HEK293T (cell line): ENCODE data around the gene CES2.

ENCODE experiments used
- CTCF ChIA-PET: fragments of 350-600 bp; formaldehyde crosslinking; extraction: SDS; loops from one replicate; lab custom pipeline; 2021; ENCODE audit warnings: antibody characterized with exemption, inconsistent platforms; lab: Yijun Ruan, JAX
- POLR2A ChIA-PET: fragments of 350-600 bp; formaldehyde crosslinking; extraction: SDS; loops from one replicate; lab custom pipeline; 2020; ENCODE audit warnings: antibody characterized with exemption, inconsistent platforms; lab: Yijun Ruan, JAX
- DNase-seq: peaks from one replicate; pipeline ENCODE4 v3.0.0; 2012; ENCODE audit warnings: mixed read lengths; ENCODE audit errors: extremely low spot score
- ARNT ChIP-seq: fragments of 450-650 bp; IDR thresholded peaks from 2 replicates; pipeline ENCODE4 v1.6.1; 2017; ENCODE audit warnings: mild to moderate bottlenecking
- BHLHE40 ChIP-seq: fragments of 450-650 bp; IDR thresholded peaks from 2 replicates; pipeline ENCODE4 v1.6.1; 2016; ENCODE audit warnings: mild to moderate bottlenecking, moderate library complexity, borderline replicate concordance
- CTBP1 ChIP-seq: fragments of 450-650 bp; IDR thresholded peaks from 2 replicates; pipeline ENCODE4 v1.6.1; 2016; ENCODE audit warnings: borderline replicate concordance
- ELF4 ChIP-seq: fragments of 450-650 bp; IDR thresholded peaks from 2 replicates; pipeline ENCODE4 v1.6.1; 2017; ENCODE audit warnings: antibody characterized with exemption
- FOXA1 ChIP-seq: fragments of 450-650 bp; IDR thresholded peaks from 2 replicates; pipeline ENCODE4 v1.6.1; 2016; ENCODE audit warnings: mild to moderate bottlenecking
- FOXK2 ChIP-seq: fragments of 450-650 bp; IDR thresholded peaks from 2 replicates; pipeline ENCODE4 v1.6.1; 2016; ENCODE audit warnings: mild to moderate bottlenecking
- FOXM1 ChIP-seq: fragments of 450-650 bp; IDR thresholded peaks from 2 replicates; pipeline ENCODE4 v1.6.1; 2017; ENCODE audit warnings: mild to moderate bottlenecking, borderline replicate concordance
- HDGF ChIP-seq: fragments of 450-650 bp; IDR thresholded peaks from 2 replicates; pipeline ENCODE4 v1.6.1; 2017; ENCODE audit warnings: antibody characterized with exemption, borderline replicate concordance
- L3MBTL2 ChIP-seq: fragments of 450-650 bp; conservative IDR thresholded peaks from 2 replicates; pipeline ENCODE4 v1.6.1; 2016; ENCODE audit warnings: mild to moderate bottlenecking
- LEF1 ChIP-seq: fragments of 450-650 bp; IDR thresholded peaks from 2 replicates; pipeline ENCODE4 v1.6.1; 2017; ENCODE audit warnings: mild to moderate bottlenecking, borderline replicate concordance
- NFRKB ChIP-seq: fragments of 450-650 bp; IDR thresholded peaks from 2 replicates; pipeline ENCODE4 v1.6.1; 2016; ENCODE audit warnings: mild to moderate bottlenecking, moderate library complexity
- PKNOX1 ChIP-seq: fragments of 450-650 bp; IDR thresholded peaks from 2 replicates; pipeline ENCODE4 v1.6.1; 2016
- SP1 ChIP-seq: fragments of 450-650 bp; IDR thresholded peaks from 2 replicates; pipeline ENCODE4 v1.6.1; 2017
- SUZ12 ChIP-seq: fragments of 450-650 bp; IDR thresholded peaks from 2 replicates; pipeline ENCODE4 v1.6.1; 2016; ENCODE audit warnings: mild to moderate bottlenecking
- TARDBP ChIP-seq: fragments of 450-650 bp; IDR thresholded peaks from 2 replicates; pipeline ENCODE4 v1.6.1; 2016
- ZNF384 ChIP-seq: fragments of 450-650 bp; IDR thresholded peaks from 2 replicates; pipeline ENCODE4 v1.6.1; 2016

Gene CES2

GRCh38 chr16:66914541-66914940 is 20.8 kb upstream of the CES2 start:
- DNase-seq = no peak
- POLR2A ChIA-PET = no interaction called here
- CTCF ChIA-PET = interaction anchor here (1.0 kb wide), 1 partner anchor 256 kb away, joined by 3 read pairs; the partner anchor contains the start of gene NOL3
- TF ChIP-seq BHLHE40 = no peak
- TF ChIP-seq NFRKB = no peak

- no peak for DNase-seq
- ChIA-PET POLR2A (no interaction called here), CTCF (interaction anchor here (1.0 kb wide), 1 partner anchor 255 kb away, joined by 3 read pairs; the partner anchor contains the start of gene NOL3)
- TF ChIP-seq FOXA1 = no peak
- no peak for TF ChIP-seq CTBP1
- no peak for TF ChIP-seq FOXM1
- TF ChIP-seq LEF1 = no peak
- no peak for TF ChIP-seq ARNT
- no peak for TF ChIP-seq SUZ12
These were observed 20.3 kb upstream of the CES2 start for GRCh38 chr16:66915041-66915440.

- DNase-seq = no peak
- TF ChIP-seq L3MBTL2 = no peak
- TF ChIP-seq ARNT = no peak
- TF ChIP-seq BHLHE40 = no peak
- no peak for TF ChIP-seq CTBP1
- no peak for TF ChIP-seq FOXM1
- TF ChIP-seq SUZ12 = no peak
- no peak for TF ChIP-seq ZNF384
- TF ChIP-seq FOXA1 = no peak
- no peak for TF ChIP-seq PKNOX1
- no peak for TF ChIP-seq LEF1
- no peak for TF ChIP-seq HDGF
- TF ChIP-seq NFRKB = no peak
- no peak for TF ChIP-seq SP1
- ChIA-PET CTCF (no interaction called here), POLR2A (no interaction called here)
These were observed 18.8 kb upstream of the CES2 start for GRCh38 chr16:66916518-66916917.

GRCh38 chr16:66917741-66918140 is 17.6 kb upstream of the CES2 start:
- ChIA-PET CTCF (interaction anchor here (1.1 to 1.7 kb wide), 3 partner anchors 8 to 45 kb away, joined by 4 to 12 read pairs (median 5); no protein-coding TSS in a partner anchor), POLR2A (no interaction called here)
- TF ChIP-seq SUZ12 = no peak
- TF ChIP-seq BHLHE40 = no peak
- TF ChIP-seq ELF4 = no peak
- no peak for TF ChIP-seq FOXK2
- TF ChIP-seq CTBP1 = no peak
- TF ChIP-seq FOXM1 = no peak
- TF ChIP-seq NFRKB = no peak
- TF ChIP-seq ARNT = no peak
- no peak for TF ChIP-seq ZNF384
- TF ChIP-seq HDGF = no peak
- TF ChIP-seq L3MBTL2 = no peak
- TF ChIP-seq TARDBP = no peak
- TF ChIP-seq FOXA1 = no peak
- no peak for TF ChIP-seq LEF1
- no peak for DNase-seq

- DNase-seq = no peak
- POLR2A ChIA-PET = interaction anchor here (0.6 to 1.5 kb wide), 2 partner anchors 15 to 18 kb away, joined by 3 to 4 read pairs; no protein-coding TSS in a partner anchor
- CTCF ChIA-PET = interaction anchor here (1.1 to 1.7 kb wide), 3 partner anchors 8 to 46 kb away, joined by 4 to 12 read pairs (median 5); no protein-coding TSS in a partner anchor
- TF ChIP-seq ELF4 (no peak), FOXA1 (no peak), ARNT (no peak), BHLHE40 (no peak), LEF1 (no peak), FOXM1 (no peak), HDGF (no peak), PKNOX1 (no peak), SUZ12 (no peak), CTBP1 (no peak)
These were observed 17.0 kb upstream of the CES2 start for GRCh38 chr16:66918355-66918754.

- TF ChIP-seq PKNOX1 = no peak
- TF ChIP-seq L3MBTL2 = no peak
- no peak for TF ChIP-seq FOXK2
- TF ChIP-seq ARNT = no peak
- TF ChIP-seq NFRKB = no peak
- no peak for TF ChIP-seq BHLHE40
- TF ChIP-seq SP1 = no peak
- TF ChIP-seq FOXA1 = no peak
- TF ChIP-seq SUZ12 = no peak
- no peak for TF ChIP-seq FOXM1
- no peak for TF ChIP-seq ELF4
- no peak for TF ChIP-seq LEF1
- no peak for TF ChIP-seq TARDBP
- no peak for TF ChIP-seq HDGF
- POLR2A ChIA-PET = interaction anchor here (0.6 to 1.5 kb wide), 3 partner anchors 8 to 19 kb away, joined by 3 to 4 read pairs (median 4); no protein-coding TSS in a partner anchor
- DNase-seq = no peak
- CTCF ChIA-PET = interaction anchor here (0.7 to 1.7 kb wide), 5 partner anchors 9 to 46 kb away, joined by 3 to 12 read pairs (median 4); no protein-coding TSS in a partner anchor
These were observed 16.3 kb upstream of the CES2 start, which contains the start of gene CDH16 for GRCh38 chr16:66918803-66919568. Gene CDH16 (minus strand): TSS chr16:66918885. CDS start chr16:66918065, 820 bp downstream.
